SHP77 treated with DMSO at 0.1 percent for 48 hours (cell line): ENCODE results near the gene PDCL3.

Source experiments
- DNase-seq: peaks from one replicate; lab custom pipeline; 2025; lab: John Stamatoyannopoulos, UW

Gene PDCL3

DNA sequence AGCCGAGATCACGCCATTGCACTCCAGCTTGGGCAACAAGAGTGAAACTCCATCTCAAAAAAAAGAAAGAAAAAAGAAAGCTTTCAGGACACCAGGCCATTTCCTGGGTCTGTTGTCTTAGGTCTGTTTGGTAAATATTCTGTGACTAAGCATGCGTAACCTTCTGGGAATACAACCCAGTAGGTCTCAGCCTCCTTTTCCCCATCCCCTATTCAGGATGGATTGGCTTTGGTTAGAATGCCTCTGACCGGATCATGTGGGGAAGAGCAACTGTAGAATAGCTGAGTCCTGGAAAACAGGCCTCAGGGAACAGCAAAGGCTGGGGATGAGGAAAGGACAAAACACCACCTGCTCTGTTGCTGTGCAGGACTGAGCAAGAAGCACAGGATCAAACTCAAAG lies 1.6 kb upstream of the PDCL3 start:
- no peak for DNase-seq

DNA sequence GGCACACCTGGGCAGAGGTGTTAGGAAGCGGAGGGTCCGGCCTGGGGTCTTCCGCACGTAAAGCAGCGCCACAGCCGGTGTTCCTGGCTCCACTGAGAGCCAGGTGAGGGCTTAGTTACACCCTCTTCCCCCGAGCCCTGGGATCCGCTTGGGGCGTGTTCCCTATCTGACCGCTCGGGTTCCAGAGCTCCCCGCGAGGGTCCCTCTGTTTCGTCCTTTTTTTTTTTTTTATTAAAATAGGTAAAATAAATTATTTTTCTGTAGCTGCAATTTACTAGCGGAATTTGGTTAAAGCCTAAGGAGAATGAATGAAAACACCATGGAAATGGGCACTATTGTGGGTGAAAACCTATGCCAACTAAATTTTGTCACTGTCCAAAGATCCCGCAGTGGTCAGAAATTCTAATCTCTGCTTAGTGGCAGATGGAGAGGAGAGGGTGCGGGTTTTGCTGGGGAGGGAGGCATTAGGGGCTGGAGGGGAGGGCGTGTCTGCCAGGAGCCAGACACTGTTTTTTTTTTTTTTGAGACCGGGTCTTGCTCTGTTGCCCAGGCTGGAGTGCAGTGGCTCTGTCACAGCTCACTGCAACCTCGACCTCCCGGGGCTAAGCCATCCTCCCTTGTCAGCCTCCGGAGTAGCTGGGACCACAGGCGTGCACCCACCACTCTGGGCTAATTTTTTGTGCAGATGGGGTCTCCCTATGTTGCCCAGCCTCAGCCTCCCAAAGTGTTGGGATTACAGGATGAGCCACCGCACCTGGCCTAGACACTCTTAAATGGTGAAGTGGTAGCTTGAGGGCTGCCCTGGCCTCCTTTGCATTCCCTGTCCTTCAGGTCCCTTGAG lies 834 bp downstream of the PDCL3 start:
- no peak for DNase-seq

DNA sequence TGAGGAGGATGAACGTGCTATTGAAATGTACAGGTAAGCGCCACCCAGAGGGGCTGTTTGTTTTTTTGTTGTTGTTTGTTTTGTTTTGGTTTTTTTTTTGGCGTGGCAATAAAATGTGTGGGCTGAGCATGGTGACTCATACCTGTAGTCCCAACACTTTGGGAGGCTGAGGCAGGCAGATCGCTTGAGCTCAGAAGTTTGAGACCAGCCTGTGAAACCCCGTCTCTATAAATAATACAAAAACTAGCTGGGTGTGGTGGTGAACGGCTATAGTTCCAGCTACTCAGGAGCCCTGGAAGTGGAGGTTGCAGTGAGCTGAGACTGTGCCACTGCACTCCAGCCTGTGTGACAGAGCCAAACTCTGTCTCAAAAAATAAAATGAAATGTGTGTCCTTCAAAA lies 6.2 kb downstream of the PDCL3 start:
- DNase-seq: no peak

GRCh38 chr2:100571668-100572067 lies 8.9 kb downstream of the PDCL3 start:
- DNase-seq: no peak

- DNase-seq: no peak
Measured at GRCh38 chr2:100577777-100578176, 15.0 kb downstream of the PDCL3 start.

DNA sequence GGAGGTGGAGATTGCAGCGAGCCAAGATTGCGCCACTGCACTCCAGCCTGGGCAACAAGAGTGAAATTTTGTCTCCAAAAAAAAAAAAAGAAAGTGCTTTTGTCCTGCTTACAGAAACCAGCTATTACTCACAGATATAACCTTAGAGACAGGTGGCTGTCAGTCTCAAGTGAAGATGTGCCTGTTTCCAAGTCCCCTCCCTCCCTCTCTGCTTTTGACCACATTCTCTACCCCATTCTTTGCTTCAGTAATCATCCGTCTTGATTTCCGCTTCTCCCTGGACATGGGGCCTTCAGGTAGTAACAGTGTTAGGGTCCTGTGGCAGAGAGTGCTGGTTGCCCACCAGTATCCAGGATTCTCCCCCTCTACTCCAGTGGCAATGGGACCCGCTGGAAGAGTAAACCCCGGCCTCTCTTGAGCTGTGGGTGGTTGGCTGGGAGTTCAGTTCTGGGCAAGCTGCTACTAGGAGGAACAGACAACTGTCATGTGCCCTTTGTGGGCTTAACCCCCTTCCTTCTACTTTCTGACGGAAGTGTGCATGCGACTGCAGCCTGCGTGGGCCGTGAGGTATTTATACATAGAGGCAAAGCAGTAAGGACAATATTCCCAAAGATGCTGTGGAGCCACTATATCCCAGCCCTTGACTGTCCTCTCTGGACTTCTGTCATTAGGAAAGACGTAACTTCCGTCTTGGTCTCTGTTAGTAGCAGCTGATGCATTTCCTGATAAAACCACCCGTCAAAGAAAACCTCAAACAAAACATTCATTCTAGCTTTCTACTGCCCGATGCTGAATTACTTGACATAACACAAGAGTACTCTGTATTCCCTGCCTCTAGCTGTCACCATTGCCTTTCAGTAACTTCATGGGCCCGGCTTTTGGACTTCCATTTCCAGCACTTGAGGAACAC lies 17.8 kb downstream of the PDCL3 start:
- no peak for DNase-seq

DNA sequence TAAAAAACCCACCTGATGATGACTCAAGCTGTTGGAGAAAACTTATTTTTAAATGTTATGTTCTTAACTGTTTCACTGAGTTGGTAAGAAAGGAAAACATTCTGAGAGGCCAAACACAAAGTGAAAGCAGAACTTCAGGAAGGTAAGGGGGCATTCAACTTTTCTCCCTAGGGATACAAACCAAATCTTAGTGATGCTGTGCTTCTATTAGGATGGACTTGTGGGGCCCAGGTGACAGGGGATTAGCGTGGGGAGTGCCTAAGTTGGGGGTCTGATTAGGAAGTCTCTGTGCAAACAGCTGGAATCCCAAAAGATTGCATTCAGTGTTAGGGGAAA lies 18.5 kb downstream of the PDCL3 start:
- no peak for DNase-seq

GRCh38 chr2:100584816-100585215 lies 22.0 kb downstream of the PDCL3 start:
- no peak for DNase-seq

DNA sequence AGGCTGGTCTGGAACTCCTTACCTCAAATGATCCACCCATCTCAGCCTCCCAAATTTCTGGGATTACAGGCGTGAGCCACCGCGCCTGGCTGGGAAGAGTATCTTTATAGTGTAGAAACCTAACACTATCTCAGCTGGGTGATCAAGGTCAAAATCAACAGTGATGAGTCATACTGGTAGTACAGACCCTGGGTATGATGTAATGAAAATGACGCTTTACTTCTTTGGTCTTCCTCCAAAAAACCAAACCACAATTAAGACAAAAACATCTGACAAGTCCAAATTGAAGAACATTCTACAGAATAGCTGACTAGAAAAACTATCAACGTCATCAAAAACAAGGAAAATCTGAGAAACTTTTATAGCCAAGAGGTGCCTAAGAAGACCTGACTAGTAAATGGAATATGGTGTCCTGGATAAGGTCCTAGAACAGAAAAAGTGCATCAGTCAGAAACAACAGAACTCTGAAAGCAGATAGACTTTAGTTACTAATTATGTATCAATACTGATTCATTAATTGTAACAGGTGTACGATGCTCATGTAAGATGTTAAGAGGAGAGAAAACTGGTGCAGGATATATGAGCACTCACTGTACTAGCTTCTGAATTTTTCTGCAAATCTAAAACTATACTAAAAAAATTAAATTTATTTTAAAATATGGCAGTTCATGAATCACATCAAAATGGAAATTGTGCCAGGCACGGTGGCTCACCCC lies 25.4 kb downstream of the PDCL3 start:
- DNase-seq: no peak

DNA sequence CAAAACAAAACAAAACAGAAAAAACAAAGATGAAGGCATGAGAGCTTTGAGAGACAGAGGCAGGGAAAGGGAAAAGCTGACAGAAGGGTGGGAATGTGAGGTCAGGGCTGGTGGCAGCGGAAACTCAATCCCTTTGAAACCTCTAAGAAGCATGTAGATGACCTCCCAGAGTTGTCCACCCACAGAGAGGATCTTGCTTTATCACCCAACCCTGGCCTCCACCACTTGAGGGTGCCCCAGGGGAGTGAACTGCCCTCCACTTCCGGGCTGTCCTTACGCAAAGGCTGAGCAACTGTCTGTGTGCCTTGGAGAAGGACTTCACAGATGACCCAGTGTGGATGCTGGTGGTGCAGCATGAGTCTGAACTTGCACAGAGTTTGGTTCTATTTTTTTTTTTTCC lies 26.7 kb downstream of the PDCL3 start:
- no peak for DNase-seq

- no peak for DNase-seq
Measured at GRCh38 chr2:100592226-100592625, 29.4 kb downstream of the PDCL3 start.

GRCh38 chr2:100596465-100596864 lies 33.7 kb downstream of the PDCL3 start:
- DNase-seq: no peak

DNA sequence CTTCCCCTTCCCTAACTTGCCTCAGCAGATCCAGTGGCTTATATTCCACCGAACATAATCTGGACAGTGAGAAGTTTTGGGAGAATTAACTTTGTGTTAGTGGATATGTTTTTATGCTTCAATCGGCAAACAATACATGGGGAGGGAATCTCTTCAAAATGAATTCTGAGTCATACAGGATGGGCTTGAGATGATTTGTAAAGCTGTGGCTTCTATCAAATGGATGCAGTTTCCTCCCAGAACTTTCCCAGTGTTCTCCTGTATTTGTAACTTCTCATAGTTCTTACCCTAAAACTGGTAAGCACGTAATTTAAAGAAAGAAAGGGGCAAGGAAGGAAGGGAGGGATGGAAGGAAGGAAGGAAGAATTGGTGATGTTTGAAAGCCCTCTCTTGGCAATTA lies 36.8 kb downstream of the PDCL3 start:
- no peak for DNase-seq

DNA sequence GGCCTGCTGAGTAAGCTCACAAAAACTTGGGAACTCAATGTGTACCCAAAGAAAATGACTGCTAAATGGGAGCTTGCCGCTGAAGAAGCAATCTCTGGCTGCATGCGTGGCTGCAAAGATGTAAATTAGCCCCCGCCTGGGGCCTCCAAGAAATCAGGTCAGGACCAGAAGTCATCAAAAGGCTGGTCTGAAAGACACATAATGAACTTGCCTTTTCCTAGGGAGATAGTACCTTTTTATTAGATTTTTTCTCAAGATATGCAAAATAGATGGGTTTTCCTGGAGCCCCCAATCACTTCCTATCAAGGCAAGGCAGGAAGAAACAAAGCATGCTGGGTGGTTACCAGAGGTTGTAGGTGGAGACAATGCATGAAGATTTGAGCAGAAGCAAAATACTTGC lies 38.9 kb downstream of the PDCL3 start:
- no peak for DNase-seq

GRCh38 chr2:100603414-100603813 lies 40.6 kb downstream of the PDCL3 start:
- DNase-seq: no peak

DNA sequence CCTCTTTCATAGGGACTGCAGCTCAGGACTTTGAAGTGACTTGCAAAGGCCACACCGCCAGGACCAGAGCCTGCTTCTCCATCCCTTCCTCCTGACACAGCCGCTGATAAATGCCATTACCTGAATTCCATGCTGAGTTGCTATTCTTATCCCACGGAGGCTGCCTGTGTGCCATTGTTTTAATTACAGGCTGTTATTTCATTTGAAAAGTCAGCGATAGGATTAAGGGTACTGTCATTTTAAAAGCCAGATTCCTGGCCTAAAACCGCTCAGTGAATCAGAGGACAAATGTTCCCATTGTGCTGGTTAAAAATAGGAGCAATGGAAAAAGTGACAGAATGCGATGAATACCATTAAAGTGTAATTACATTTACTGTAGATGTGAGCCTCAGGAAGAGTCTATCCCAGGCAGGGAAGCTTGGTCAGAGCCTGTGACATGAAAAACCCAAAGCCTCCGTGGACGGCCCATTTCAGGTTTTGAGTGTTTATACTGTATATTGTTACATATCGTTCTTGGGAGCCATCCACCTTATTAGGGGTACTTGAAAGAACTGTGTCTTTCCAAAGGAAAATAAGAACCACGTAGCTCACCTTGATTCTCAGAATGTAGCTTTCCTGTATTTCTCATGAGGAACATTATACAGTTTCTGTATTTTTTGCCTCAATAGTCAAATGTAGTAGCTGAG lies 41.3 kb downstream of the PDCL3 start:
- DNase-seq: no peak

DNA sequence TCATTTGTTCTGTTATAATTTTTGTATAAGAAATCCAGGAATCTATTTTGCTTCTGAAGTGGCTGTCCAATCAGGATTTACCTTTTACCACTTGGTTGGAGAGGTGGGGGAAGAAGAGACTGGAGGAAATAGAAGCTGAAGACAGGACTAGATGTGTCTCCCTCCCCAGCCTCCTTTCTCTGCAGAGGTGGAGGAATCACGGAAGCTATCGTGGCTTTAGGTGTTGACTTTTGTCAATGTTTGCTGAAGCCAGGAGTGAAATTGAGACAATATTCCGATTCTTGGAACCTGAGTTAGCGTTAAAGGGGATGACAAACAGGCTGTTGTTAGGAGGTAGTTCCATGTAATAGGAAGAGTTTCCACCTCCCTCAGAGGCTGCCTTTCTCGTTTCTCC lies 43.5 kb downstream of the PDCL3 start:
- DNase-seq: no peak

- peak; percentile 50 for DNase-seq
Measured at GRCh38 chr2:100606726-100607343, 44.0 kb downstream of the PDCL3 start.

DNA sequence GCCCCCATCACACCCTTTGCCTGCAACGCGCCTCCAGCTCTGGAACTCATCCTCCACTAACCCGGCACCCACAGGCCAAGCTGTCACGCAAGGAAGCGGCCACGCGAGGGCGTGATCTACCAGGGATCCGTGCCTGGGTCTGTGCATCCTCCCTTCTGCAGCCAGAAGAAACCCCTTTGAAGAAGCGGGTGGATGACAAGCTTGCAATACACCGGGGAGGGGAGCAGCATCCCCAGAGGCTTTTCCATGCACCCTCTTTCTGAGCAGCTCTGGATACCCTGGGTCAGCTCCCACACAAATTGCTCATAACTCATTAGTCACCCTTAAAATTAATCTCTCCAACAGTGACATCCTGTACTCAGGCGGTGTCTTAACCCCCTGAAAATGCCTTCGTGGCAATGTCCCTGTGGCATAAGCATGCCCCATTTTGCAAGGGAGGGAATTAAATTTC lies 47.6 kb downstream of the PDCL3 start:
- no peak for DNase-seq

- DNase-seq: no peak
Measured at GRCh38 chr2:100611079-100612029, 48.6 kb downstream of the PDCL3 start.
